Subcutaneous adipose tissue (tissue), 4 donors: ENCODE measurements around the gene LTBP2. TPM values are rescaled to one million over a fixed set of nuclear protein-coding genes. Genes with fewer than 3 reads are reported as not detected.

Experiments
- total RNA-seq, 4 donors: library from RNA; depleted of rRNA; stranded (reverse); fragments of >200 nt; gene quantifications; one replicate each; pipeline ENCODE4 v1.1.0, GENCODE V29; 2016
- TF ChIP-seq, protein P1 (sequence below): fragments of 450-650 bp; IDR thresholded peaks from one replicate; pipeline ENCODE4 v1.5.1; 2016; ENCODE audit warnings: low read depth, mild to moderate bottlenecking, control low read depth, antibody characterized with exemption, moderate library complexity

Gene LTBP2
- total RNA-seq, 4 donors from 2014 or later = 39.6 to 109 (median 64.3) TPM

DNA sequence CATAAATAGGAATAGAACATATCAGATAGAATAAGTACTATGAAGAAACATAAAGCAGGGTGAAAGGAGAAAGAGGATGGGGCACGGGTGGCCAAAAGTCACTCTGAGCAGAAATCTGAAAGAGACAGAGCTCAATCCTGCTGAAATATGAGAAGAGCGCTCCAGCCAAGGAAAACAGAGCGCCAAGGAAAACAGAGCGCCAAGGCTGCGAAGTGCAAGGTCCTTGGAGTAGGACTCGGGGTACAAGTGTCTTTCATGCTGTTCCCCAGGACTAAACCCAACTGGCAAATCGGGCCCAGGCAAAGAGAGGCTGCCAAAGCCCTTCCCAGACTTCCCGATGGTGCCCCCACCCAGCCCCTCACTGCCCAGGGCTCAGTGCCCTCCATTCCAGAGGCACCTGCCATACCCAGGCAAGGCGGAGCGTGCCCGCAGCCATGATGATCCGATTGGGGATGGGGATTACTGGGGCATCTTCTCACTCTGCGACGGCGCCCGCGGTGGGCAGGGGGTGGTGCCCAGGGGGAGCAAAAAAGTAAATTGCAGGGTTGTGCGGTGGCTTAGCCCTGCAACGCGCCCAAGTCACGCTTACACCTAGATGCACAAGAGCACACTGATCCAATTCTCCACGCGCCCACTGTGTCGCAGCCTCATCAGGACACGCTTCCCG lies 1.7 kb downstream of the LTBP2 start:
- TF ChIP-seq, protein P1, sequence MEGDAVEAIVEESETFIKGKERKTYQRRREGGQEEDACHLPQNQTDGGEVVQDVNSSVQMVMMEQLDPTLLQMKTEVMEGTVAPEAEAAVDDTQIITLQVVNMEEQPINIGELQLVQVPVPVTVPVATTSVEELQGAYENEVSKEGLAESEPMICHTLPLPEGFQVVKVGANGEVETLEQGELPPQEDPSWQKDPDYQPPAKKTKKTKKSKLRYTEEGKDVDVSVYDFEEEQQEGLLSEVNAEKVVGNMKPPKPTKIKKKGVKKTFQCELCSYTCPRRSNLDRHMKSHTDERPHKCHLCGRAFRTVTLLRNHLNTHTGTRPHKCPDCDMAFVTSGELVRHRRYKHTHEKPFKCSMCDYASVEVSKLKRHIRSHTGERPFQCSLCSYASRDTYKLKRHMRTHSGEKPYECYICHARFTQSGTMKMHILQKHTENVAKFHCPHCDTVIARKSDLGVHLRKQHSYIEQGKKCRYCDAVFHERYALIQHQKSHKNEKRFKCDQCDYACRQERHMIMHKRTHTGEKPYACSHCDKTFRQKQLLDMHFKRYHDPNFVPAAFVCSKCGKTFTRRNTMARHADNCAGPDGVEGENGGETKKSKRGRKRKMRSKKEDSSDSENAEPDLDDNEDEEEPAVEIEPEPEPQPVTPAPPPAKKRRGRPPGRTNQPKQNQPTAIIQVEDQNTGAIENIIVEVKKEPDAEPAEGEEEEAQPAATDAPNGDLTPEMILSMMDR = no peak

- TF ChIP-seq, protein P1 = no peak
These were observed 2.3 kb downstream of the LTBP2 start for GRCh38 chr14:74609721-74610120.

DNA sequence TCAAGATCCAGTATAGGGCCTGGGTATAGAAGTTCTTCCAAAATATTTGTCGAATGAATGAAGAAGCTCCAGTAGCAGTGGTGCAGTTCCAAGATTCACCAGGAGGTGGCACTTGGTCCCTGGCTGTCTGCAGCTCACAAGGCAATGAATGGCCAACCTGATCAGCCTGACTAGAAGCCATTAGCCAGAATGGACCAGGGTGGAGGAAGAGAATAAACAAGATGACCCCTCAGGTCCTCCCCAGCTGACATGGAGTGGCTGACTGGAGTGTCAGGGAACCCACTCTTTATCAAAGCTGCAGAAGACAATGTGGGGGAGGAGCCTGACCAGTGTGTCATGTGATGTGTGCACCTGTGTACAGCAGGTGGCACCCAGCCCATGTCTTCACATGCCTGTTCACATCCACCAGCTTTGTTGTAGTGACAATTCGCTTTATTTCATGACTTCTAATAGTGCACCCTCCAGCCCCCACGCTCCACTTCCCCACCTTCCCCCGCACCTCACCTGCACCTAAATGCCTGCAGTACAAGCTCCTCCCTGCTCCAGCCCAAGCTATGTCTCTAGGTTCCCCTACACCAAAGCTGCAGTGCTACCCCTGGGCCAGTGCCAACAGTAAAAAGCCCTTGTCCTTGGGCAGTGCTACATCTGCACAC lies 3.0 kb downstream of the LTBP2 start:
- TF ChIP-seq, protein P1 = no peak

- TF ChIP-seq, protein P1 = no peak
These were observed 5.3 kb downstream of the LTBP2 start for GRCh38 chr14:74606727-74607126.

GRCh38 chr14:74605531-74606223 lies 6.4 kb downstream of the LTBP2 start:
- TF ChIP-seq, protein P1 = no peak

GRCh38 chr14:74604911-74605310 lies 7.1 kb downstream of the LTBP2 start:
- TF ChIP-seq, protein P1 = no peak

DNA sequence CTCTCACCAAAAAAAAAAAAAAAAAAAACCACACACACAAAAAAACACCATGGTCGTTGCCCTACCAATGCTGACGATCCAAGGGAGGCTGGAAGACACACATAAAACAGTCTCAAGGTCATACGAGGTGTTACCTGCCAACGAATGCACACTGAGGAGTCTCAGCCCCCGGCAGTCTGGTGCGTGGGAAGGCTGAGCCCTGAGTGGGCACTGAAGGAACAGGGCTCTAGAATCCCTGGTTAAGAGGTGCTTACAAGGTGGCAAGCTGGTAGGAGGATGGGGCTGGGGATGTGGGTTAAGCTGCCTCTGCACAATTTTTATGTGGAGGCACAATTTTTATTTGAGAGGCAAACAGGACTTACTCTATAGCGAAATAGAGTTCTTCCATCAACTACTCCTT lies 7.9 kb downstream of the LTBP2 start:
- TF ChIP-seq, protein P1 = no peak
